Heart left ventricle (tissue), 13 donors: ENCODE data around the gene DOK7.

Experiments used
- POLR2A ChIP-seq, 2 donors: fragments of 450-650 bp; IDR thresholded peaks; one replicate each; pipeline ENCODE4 v1.6.1; 2017; ENCODE audit warnings: antibody characterized with exemption in 2 of 2, mild to moderate bottlenecking in 2 of 2, moderate library complexity in 2 of 2
- TF ChIP-seq, protein P1 (sequence below), 12 donors: fragments of 200-600 bp; sonication (generic) in 4 of 12; IDR thresholded peaks; one replicate each; pipeline versions ENCODE4 v1.5.0 to v1.8.0; 2018 to 2022; ENCODE audit warnings: antibody characterized with exemption in 12 of 12, mild to moderate bottlenecking in 5 of 12
- donor health status: ischemic (EF 13 %, LVEDD 7.1; RV severe dilation, severe dysfunction).
- donor health status: DM: no; HTN: yes; CAD: no.
- donor health status: DM: no; HTN: no; CAD: no.
- donor health status: ischemic (EF 25% LVEDD 6.9; RV normal size, moderate dysfunction).
- donor health status: ischemic (EF 25% LVEDD 5.7; RV mildly dilated, moderate dysfunction).
- donor health status: ischemic (EF 35%, LVEDD 5.7; RV mildly dilated, moderate dysfunction).
- donor health status: nonischemic (EF 11% LVEDD 7.7; RV severe dilation, severe dysfunction).
- donor health status: DM: yes; HTN: yes; CAD: no.
- donor health status: PGD.
- donor health status: ischemic (EF 29% LVEDD 5.4; RV normal size, mild dysfunction).
- donor health status: nonischemic (EF 23%, LVEDD 6.1; RV moderate dilation, normal function).

DNA sequence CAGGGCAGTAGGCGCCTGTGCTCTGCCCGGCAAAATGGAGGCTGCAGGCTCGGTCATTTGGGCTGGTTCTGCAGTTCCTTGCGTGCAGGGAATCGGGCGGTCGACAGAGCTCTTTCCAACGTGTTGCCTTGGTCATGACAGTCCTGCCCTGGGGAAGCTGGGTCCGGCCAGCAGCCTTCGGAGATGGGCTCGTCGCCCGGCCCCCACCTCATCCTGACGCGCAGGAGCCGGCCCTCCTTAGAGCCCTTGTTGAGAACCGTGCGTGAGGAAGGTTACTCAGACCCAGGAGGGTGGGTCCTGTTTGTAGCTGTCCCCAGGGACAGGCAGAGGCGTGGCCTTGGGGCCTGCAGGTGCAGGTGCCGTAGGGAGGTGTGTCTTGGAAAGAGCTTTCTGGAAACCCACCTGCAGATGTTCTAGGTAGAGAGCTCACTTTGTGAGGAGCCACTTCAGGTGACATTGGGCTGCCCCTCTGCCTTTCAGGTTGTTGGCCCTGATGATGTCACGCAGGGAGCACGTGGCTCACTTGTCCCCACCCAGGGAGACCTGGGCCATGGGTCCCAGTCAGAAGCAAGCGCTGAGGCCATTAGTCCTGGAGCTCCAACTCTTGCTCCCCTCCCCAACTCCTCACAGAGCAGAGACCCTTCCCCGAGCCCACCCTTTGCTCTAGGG, 36.5 kb upstream of the DOK7 start:
- TF ChIP-seq, protein P1, sequence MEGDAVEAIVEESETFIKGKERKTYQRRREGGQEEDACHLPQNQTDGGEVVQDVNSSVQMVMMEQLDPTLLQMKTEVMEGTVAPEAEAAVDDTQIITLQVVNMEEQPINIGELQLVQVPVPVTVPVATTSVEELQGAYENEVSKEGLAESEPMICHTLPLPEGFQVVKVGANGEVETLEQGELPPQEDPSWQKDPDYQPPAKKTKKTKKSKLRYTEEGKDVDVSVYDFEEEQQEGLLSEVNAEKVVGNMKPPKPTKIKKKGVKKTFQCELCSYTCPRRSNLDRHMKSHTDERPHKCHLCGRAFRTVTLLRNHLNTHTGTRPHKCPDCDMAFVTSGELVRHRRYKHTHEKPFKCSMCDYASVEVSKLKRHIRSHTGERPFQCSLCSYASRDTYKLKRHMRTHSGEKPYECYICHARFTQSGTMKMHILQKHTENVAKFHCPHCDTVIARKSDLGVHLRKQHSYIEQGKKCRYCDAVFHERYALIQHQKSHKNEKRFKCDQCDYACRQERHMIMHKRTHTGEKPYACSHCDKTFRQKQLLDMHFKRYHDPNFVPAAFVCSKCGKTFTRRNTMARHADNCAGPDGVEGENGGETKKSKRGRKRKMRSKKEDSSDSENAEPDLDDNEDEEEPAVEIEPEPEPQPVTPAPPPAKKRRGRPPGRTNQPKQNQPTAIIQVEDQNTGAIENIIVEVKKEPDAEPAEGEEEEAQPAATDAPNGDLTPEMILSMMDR (IDR thresholded peaks at IDR 0.05) = no peak
- TF ChIP-seq POLR2A (IDR thresholded peaks at IDR 0.05) = no peak
